NOMO-1 treated with DMSO at 0.1 percent for 48 hours (cell line): ENCODE data around the gene VPS16.

Experiments
- DNase-seq: peaks from one replicate; lab custom pipeline; 2025; ENCODE audit not compliant: unreplicated experiment; lab: John Stamatoyannopoulos, UW

VPS16 gene

GRCh38 chr20:2834401-2835110 is 6.0 kb upstream of the VPS16 start:
- no peak for DNase-seq

GRCh38 chr20:2835331-2835796 is 5.2 kb upstream of the VPS16 start:
- no peak for DNase-seq

- no peak for DNase-seq
Measured at GRCh38 chr20:2836035-2836434, 4.5 kb upstream of the VPS16 start.

- no peak for DNase-seq
Measured at GRCh38 chr20:2837221-2837960, 3.2 kb upstream of the VPS16 start.

DNA sequence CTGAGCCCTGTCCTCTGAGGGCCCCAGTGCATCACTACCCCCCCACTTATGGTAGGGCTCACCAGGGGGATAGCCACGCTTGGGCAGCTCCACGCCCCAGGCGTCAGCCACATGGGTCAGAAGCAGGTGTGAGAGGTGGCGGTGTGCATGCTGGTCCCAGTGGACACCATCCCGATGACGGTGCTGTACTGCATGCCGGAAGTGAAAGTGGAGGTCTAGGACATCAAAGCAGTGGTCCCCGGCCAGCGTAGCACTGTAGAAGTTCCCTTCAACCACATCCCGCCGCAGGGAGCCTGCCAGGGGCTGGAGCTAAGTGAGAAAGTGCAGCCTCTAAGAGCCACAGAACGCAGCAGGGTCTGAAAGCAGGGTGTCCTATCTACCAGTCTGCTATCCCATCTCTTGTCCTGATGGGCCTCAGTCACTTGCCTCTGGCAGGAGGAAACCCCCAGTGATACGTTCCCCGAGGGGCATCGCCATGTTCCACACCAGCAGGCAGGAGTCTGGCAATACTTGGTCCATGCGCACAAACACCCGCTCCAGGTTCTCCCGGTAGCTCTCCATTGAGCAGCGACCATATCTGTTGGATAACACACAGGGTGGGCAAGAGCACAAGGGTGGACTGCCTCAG is 2.3 kb upstream of the VPS16 start:
- DNase-seq = no peak

- no peak for DNase-seq
Measured at GRCh38 chr20:2838847-2839671, 1.5 kb upstream of the VPS16 start.

DNA sequence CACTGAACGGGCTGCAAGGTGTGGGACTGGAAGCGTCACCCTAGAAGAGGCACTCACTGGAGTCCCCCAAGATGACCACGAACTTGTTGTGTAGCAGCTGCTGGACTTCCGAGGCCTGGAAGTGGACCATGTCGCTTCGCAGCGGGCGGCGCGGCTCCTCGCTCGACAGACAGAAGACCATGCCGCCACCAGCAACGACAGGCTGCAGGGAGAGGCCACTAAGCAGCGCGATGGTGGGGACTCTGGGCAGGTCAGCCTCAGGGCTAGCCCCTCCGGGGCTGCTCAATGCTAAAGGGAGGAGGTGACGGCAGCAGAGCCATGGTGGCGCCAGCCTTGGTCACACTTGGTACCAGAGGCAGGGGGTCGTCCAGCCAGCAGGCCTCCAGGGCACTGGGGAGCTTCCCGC is 810 bp upstream of the VPS16 start:
- no peak for DNase-seq

DNA sequence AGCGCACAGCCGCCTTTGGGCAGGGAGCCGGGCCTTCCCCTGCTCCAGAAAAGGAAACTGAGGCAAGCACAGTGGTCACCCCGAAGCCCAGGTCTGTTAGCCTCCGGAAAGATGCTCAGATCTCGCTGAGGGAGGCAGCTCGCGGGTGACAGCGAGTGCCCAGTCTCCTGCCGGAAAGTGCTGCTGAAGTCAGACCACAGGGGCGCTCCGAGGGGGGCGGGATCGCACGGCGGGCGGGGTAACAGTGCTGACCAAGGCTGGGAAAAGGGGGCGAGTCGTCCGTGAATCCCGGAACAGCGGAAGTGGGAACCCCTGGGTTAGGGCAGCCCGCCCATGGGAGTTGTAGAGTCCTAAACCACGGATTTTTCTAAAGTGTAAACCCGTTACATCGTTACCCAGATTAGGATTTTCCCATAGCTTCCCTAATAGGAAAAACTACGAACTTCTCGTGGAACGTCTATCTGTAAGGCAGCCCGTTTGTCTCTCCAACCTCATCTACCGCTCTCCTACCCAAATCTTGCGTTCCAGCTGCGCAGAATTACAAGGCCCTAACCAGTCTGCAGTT is 504 bp downstream of the VPS16 start:
- no peak for DNase-seq

- no peak for DNase-seq
Measured at GRCh38 chr20:2845607-2846006, 5.1 kb downstream of the VPS16 start.

DNA sequence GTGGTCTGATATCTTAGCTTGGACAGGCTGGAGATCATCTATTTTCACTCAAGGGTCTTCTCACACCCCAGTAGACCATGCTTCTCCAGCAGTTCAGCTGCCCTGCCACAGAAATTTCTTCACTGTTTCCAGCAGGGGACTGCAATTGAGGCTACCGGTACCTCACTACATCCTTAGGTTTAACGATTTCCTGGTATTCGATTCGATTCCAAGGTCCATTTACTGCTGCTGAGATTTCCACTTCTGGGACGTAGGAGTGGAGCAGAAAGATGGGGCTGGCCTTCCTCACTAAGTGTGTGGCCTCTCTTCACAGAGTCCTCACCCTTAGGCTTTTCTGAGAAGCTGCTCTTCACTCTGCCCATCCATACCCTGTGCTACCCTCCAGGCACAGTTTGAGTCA is 6.2 kb downstream of the VPS16 start:
- DNase-seq = no peak

- DNase-seq = no peak
Measured at GRCh38 chr20:2847802-2848201, 7.3 kb downstream of the VPS16 start.

GRCh38 chr20:2849529-2849928 is 9.0 kb downstream of the VPS16 start:
- no peak for DNase-seq

DNA sequence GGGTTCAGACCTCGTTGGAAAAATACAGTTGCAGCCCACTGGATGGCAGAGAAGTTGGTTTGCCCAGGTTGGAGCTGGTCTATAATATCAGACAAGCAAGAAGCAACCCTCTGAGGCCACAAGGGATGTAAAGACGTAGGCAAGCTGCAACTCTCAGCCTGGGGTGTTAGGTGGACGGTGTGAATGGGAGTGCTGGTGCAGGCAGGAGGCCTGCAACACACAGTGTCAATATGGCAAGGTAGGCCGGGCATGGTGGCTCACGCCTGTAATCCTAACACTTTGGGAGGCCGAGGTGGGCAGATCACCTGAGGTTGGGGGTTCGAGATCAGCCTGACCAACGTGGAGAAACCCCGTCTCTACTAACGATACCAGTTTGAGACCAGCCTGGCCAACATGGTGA is 10.5 kb downstream of the VPS16 start:
- no peak for DNase-seq

DNA sequence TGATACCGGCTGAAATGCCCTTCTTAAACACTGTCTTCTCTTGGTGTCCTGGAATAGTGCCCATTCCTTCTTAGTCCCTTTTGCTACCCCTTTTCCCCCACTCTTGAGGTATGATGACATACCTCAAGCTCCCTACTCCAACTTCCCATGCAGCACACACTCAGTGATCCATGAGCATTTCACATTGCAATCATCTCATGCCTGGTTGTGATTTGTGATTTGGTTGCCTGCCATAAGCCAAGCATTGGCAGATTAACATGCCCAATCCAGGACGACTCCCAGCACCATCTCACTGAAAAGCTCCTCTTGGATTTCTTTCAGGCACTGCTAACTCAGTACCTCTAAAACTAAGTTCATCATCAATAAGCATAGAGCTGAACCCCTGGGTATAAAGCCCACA is 18.0 kb downstream of the VPS16 start:
- DNase-seq = no peak

DNA sequence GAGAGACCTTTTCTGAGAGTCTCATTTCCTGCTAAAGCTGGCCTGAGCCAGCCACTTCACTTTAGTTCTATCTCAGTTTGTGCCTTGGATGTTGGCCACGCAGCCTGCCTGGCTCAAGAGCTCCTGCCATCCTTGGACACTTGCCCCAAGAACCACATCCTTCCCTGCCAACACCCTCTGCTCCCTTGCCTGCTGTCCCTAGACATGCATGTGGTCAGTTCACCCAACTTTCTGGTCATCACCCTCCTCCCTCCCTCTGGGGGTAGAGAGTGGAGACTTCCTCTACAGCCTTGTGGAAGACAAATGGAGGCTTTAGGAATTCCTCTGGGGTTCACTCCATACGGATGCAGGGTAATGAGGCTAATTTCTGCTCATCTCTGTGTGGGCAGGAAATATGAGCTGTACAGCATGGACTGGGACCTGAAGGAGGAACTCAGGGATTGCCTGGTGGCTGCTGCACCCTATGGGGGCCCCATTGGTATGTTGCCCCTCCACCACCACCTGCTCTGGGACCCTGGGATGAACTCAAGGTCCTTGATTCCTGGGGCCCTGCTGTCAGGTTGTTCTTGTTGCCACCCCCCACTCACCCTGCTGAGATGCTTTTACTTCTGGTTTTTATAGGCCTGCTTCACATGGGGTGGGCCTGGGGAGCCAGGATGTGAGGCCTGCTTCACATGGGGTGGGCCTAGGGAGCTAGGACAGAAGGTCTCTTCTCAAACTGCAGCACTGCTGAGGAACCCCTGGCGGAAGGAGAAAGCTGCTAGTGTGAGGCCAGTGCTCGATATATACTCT is 19.0 kb downstream of the VPS16 start:
- DNase-seq = no peak

- no peak for DNase-seq
Measured at GRCh38 chr20:2864626-2865025, 24.1 kb downstream of the VPS16 start.

GRCh38 chr20:2865101-2865500 is 24.6 kb downstream of the VPS16 start:
- DNase-seq = no peak

GRCh38 chr20:2865630-2866029 is 25.1 kb downstream of the VPS16 start:
- DNase-seq = no peak

DNA sequence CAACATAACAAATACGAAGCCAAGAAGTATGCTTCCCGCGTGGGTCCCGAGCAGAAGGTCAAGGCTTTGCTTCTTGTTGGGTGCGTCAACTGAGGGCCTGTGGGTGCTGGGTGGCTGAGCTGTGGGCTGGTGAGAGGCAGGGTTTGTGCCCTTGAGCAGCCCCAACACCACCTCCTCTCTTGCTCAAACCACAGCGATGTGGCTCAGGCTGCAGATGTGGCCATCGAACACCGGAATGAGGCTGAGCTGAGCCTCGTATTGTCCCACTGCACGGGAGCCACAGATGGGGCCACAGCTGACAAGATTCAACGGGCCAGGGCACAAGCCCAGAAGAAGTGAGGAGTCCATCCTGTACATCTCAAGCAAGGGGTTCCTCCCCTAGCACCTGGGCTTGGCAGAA is 25.7 kb downstream of the VPS16 start:
- DNase-seq = no peak
